ENCODE results near the gene SHROOM3.

SHROOM3 gene

GRCh38 chr4:76666944-76667532 lies 232.0 kb downstream of the SHROOM3 start:
- no peak for DNase-seq

- no peak for DNase-seq
Measured at GRCh38 chr4:76670631-76671030, 235.6 kb downstream of the SHROOM3 start.

GRCh38 chr4:76673362-76673761 lies 238.3 kb downstream of the SHROOM3 start:
- peak in 1 of 3 donors; percentile 5 for DNase-seq

- no peak for DNase-seq
Measured at GRCh38 chr4:76674983-76675382, 240.0 kb downstream of the SHROOM3 start.

- no peak for DNase-seq
Measured at GRCh38 chr4:76677571-76678326, 242.7 kb downstream of the SHROOM3 start.

- DNase-seq: no peak
Measured at GRCh38 chr4:76679691-76680090, 244.7 kb downstream of the SHROOM3 start.

GRCh38 chr4:76680952-76681351 lies 245.9 kb downstream of the SHROOM3 start:
- no peak for DNase-seq

GRCh38 chr4:76681996-76682395 lies 247.0 kb downstream of the SHROOM3 start:
- no peak for DNase-seq

- DNase-seq: no peak
Measured at GRCh38 chr4:76683144-76683543, 248.1 kb downstream of the SHROOM3 start.

GRCh38 chr4:76687746-76688448 lies 252.9 kb downstream of the SHROOM3 start:
- no peak for DNase-seq

GRCh38 chr4:76688619-76689144 lies 253.7 kb downstream of the SHROOM3 start:
- no peak for DNase-seq

GRCh38 chr4:76689145-76689817 lies 254.3 kb downstream of the SHROOM3 start:
- peak in 2 of 3 donors; percentile 24 to 50 for DNase-seq

GRCh38 chr4:76690011-76690905 lies 255.2 kb downstream of the SHROOM3 start:
- no peak for DNase-seq

GRCh38 chr4:76690906-76691275 lies 255.9 kb downstream of the SHROOM3 start:
- no peak for DNase-seq

- DNase-seq: no peak
Measured at GRCh38 chr4:76691807-76692582, 257.0 kb downstream of the SHROOM3 start.

- no peak for DNase-seq
Measured at GRCh38 chr4:76692761-76693160, 257.7 kb downstream of the SHROOM3 start.

GRCh38 chr4:76694056-76694455 lies 259.0 kb downstream of the SHROOM3 start:
- no peak for DNase-seq

- DNase-seq: no peak
Measured at GRCh38 chr4:76696109-76696508, 261.1 kb downstream of the SHROOM3 start.

GRCh38 chr4:76697129-76697803 lies 262.2 kb downstream of the SHROOM3 start:
- no peak for DNase-seq

- DNase-seq: no peak
Measured at GRCh38 chr4:76698141-76698540, 263.1 kb downstream of the SHROOM3 start.

Measured in suppressor macrophage treated with lipopolysaccharide for 1 hour (primary cell).